ENCODE measurements around the gene SLC30A3.

Gene SLC30A3

DNA sequence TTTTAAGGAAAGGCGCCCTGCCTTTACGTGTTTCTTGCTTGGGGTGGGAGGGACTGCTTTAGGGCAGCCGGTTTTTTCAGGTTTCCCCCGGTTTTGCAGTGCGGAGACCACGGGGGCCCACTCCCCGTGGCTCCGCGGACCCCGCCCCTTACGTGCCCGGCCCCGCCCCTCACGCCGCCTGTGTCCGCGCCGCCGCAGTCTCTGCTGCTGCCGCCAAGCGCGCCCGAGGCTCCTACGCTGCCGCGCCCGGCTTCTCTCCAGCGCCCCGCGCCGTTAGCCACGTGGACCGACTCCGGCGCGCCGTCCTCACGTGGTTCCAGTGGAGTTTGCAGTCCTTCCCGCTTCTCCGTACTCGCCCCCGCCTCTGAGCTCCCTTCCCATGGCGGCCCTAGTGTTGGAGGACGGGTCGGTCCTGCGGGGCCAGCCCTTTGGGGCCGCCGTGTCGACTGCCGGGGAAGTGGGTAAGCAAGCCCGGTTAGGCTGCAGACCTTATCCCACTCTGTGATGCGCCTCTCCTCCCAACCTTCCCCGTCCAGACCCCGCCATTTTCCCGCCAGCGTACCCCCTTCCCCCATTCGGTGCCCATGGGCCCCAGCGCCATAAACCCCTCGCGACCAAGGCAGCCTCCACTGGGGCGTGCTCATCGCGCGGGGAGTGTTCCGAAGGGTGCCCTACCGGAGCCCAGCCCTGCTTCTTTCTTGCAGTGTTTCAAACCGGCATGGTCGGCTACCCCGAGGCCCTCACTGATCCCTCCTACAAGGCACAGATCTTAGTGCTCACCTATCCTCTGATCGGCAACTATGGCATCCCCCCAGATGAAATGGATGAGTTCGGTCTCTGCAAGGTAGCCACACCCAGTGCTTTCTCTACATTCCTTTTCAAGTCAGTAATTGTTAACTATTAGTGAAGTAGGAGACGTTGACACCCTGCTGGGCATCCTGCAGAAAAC, 45.4 kb downstream of the SLC30A3 start, which contains the start of gene CAD:
Gene CAD, plus strand, starts transcription at position 197 of the 949 bp plus-strand sequence. Its CDS starts 183 bp downstream, at position 380.
- peak within 1 kb of the TSS; percentile 68 for H3K27ac ChIP-seq (ENCODE audit: insufficient read depth, low read depth, low read length, poor library complexity, severe bottlenecking)
- H3K27me3 ChIP-seq (ENCODE audit: control insufficient read depth, insufficient read depth, low read length, poor library complexity, severe bottlenecking): no peaks in the 10 kb centered on the region
- H3K4me3 ChIP-seq (ENCODE audit: insufficient read depth, low read depth, low read length): peak within 1 kb of the TSS; percentile 88
- no peaks in the 10 kb centered on the region for H3K9me3 ChIP-seq (ENCODE audit: control insufficient read depth, low read length)
- 1 to 2% methylated on average over 72 of the region's 72 CpGs for WGBS, 2 experiments
- peaks cover 13% of the 10 kb centered on the region for H3K4me1 ChIP-seq (ENCODE audit: control insufficient read depth, insufficient read depth, low read length)
- H3K36me3 ChIP-seq (ENCODE audit: control insufficient read depth, insufficient read depth, low read length): peaks cover 21% of the 10 kb centered on the region

DNA sequence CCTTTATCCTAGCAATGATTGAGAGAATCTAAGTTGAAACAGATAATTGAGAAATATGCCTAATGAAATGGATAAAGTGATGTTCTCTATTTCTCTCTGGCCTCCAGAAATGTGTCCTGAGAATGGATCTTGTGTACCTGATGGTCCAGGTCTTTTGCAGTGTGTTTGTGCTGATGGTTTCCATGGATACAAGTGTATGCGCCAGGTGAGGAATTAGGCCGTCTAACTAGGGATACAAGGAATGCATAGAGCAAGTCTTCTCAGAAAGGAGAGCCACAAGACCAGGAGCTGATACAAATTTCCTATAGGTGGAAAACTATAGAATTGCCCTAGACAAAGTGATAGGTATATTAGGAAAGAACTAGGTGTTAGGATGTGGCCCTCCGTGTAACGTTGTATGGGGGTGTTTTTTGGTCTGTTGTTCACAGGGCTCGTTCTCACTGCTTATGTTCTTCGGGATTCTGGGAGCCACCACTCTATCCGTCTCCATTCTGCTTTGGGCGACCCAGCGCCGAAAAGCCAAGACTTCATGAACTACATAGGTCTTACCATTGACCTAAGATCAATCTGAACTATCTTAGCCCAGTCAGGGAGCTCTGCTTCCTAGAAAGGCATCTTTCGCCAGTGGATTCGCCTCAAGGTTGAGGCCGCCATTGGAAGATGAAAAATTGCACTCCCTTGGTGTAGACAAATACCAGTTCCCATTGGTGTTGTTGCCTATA, 46.3 kb downstream of the SLC30A3 start:
- WGBS, 2 experiments: 93 to 94% methylated on average over 13 of the region's 13 CpGs
- Histone ChIP-seq H3K9me3 (ENCODE audit: control insufficient read depth, low read length) (no peaks in the 10 kb centered on the region), H3K4me3 (ENCODE audit: insufficient read depth, low read depth, low read length) (no peak overlapping the region), H3K4me1 (ENCODE audit: control insufficient read depth, insufficient read depth, low read length) (peaks cover 13% of the 10 kb centered on the region), H3K27me3 (ENCODE audit: control insufficient read depth, insufficient read depth, low read length, poor library complexity, severe bottlenecking) (no peaks in the 10 kb centered on the region), H3K36me3 (ENCODE audit: control insufficient read depth, insufficient read depth, low read length) (peaks cover 12% of the 10 kb centered on the region), H3K27ac (ENCODE audit: insufficient read depth, low read depth, low read length, poor library complexity, severe bottlenecking) (peak overlapping the region; percentile 61)

- Histone ChIP-seq H3K9me3 (ENCODE audit: control insufficient read depth, low read length) (no peaks in the 10 kb centered on the region), H3K27ac (ENCODE audit: insufficient read depth, low read depth, low read length, poor library complexity, severe bottlenecking) (no peak overlapping the region), H3K4me1 (ENCODE audit: control insufficient read depth, insufficient read depth, low read length) (peaks cover 13% of the 10 kb centered on the region), H3K36me3 (ENCODE audit: control insufficient read depth, insufficient read depth, low read length) (peaks cover 5% of the 10 kb centered on the region), H3K4me3 (ENCODE audit: insufficient read depth, low read depth, low read length) (no peak overlapping the region), H3K27me3 (ENCODE audit: control insufficient read depth, insufficient read depth, low read length, poor library complexity, severe bottlenecking) (no peaks in the 10 kb centered on the region)
- 95% methylated on average over 3 of the region's 3 CpGs for WGBS, 2 experiments
Measured at GRCh38 chr2:27214941-27215340, 47.9 kb downstream of the SLC30A3 start.

GRCh38 chr2:27212626-27213471, 50.0 kb downstream of the SLC30A3 start:
- H3K9me3 ChIP-seq (ENCODE audit: control insufficient read depth, low read length): no peaks in the 10 kb centered on the region
- H3K36me3 ChIP-seq (ENCODE audit: control insufficient read depth, insufficient read depth, low read length): peaks cover 6% of the 10 kb centered on the region
- H3K4me1 ChIP-seq (ENCODE audit: control insufficient read depth, insufficient read depth, low read length): peaks cover 12% of the 10 kb centered on the region
- WGBS, 2 experiments: 16% methylated on average over 34 of the region's 34 CpGs
- H3K27me3 ChIP-seq (ENCODE audit: control insufficient read depth, insufficient read depth, low read length, poor library complexity, severe bottlenecking): no peaks in the 10 kb centered on the region
- H3K4me3 ChIP-seq (ENCODE audit: insufficient read depth, low read depth, low read length): peak overlapping the region; percentile 94
- peak overlapping the region; percentile 97 for H3K27ac ChIP-seq (ENCODE audit: insufficient read depth, low read depth, low read length, poor library complexity, severe bottlenecking)

DNA sequence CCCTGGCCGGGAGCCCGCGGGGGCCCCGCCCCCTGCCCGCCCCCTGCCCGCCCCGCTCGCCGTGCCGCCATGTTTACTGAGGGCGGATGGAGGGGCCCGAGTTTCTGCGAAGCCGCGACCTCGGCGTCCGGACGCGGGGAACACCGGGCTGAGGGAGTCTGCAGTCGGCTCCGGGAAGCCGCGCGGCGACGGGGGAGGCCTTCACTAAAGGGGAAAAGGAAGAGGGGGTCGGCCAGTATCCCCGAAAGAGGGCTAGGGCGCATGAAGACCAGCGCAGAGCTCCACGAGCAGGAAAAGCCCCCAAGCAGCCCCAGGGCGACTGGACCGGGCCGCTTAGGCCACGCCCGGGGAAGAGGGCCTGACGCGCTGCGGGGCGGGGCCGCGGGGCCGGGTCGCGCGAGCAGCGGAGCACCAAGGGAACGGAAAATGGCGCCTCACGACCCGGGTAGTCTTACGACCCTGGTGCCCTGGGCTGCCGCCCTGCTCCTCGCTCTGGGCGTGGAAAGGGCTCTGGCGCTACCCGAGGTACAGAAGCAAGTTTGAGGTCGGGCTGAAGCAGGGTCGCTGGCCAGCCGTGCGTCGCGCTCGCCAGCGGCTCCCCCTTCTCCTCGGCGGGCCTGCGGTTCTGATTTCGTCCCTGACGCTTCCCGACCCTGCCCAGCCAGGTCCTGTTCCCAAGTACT, 50.8 kb downstream of the SLC30A3 start, which contains the start of the genes ATRAID and SLC5A6:
Gene ATRAID, plus strand, starts transcription at position 99 of the 683 bp plus-strand sequence. Its CDS starts 328 bp downstream, at position 427.
Gene SLC5A6, minus strand, starts transcription at position 326 of the 683 bp plus-strand sequence. CDS start 4,618 bp downstream, outside the sequence.
- Histone ChIP-seq H3K4me3 (ENCODE audit: insufficient read depth, low read depth, low read length) (peak within 1 kb of the TSS; percentile 94), H3K4me1 (ENCODE audit: control insufficient read depth, insufficient read depth, low read length) (peaks cover 12% of the 10 kb centered on the region), H3K9me3 (ENCODE audit: control insufficient read depth, low read length) (no peaks in the 10 kb centered on the region), H3K27me3 (ENCODE audit: control insufficient read depth, insufficient read depth, low read length, poor library complexity, severe bottlenecking) (no peaks in the 10 kb centered on the region), H3K36me3 (ENCODE audit: control insufficient read depth, insufficient read depth, low read length) (peaks cover 14% of the 10 kb centered on the region), H3K27ac (ENCODE audit: insufficient read depth, low read depth, low read length, poor library complexity, severe bottlenecking) (peak within 1 kb of the TSS; percentile 97)
- 0% methylated on average over 73 of the region's 73 CpGs for WGBS, 2 experiments

DNA sequence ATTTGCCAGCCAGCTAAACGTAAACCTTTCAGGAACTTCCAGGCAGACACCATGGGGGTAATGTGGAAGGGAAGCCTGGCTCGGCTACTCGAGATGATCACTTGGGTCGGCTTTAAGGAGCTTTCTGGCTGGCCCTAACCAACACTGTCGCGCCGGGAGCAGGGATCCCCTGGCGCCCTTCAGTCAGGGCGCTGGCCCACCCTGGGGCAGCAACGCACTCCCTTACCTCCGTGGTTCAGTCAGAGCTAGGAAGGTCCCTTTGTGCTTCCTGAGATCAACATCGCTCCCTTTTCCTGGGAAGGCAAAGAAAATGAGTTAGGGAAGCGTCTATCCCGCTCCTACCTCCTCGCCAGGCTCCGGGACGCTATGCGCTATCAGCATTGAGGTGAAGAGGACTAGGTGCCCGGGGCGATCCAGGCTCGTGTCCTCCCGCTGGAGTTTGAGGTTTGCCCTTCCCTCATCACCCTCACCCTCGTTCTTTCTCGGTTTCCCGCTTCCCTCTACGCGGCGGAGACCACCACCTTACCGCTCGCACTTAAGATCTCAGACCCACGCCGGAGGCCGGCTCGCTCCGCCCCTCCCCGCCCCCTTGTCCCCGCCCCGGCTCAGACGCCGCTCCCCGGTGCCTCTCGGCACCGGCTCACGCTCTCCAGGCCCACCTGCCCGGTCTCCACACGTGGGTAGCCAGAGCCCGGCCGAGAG, 51.5 kb downstream of the SLC30A3 start:
- Histone ChIP-seq H3K4me3 (ENCODE audit: insufficient read depth, low read depth, low read length) (peak overlapping the region; percentile 94), H3K27me3 (ENCODE audit: control insufficient read depth, insufficient read depth, low read length, poor library complexity, severe bottlenecking) (no peaks in the 10 kb centered on the region), H3K27ac (ENCODE audit: insufficient read depth, low read depth, low read length, poor library complexity, severe bottlenecking) (peak overlapping the region; percentile 63), H3K9me3 (ENCODE audit: control insufficient read depth, low read length) (no peaks in the 10 kb centered on the region), H3K4me1 (ENCODE audit: control insufficient read depth, insufficient read depth, low read length) (peaks cover 12% of the 10 kb centered on the region), H3K36me3 (ENCODE audit: control insufficient read depth, insufficient read depth, low read length) (peaks cover 20% of the 10 kb centered on the region)
- WGBS, 2 experiments: 1% methylated on average over 48 of the region's 48 CpGs

GRCh38 chr2:27209621-27210401, 53.0 kb downstream of the SLC30A3 start:
- no peak overlapping the region for H3K4me3 ChIP-seq (ENCODE audit: insufficient read depth, low read depth, low read length)
- H3K9me3 ChIP-seq (ENCODE audit: control insufficient read depth, low read length): no peaks in the 10 kb centered on the region
- H3K4me1 ChIP-seq (ENCODE audit: control insufficient read depth, insufficient read depth, low read length): peaks cover 12% of the 10 kb centered on the region
- H3K36me3 ChIP-seq (ENCODE audit: control insufficient read depth, insufficient read depth, low read length): peaks cover 33% of the 10 kb centered on the region
- H3K27me3 ChIP-seq (ENCODE audit: control insufficient read depth, insufficient read depth, low read length, poor library complexity, severe bottlenecking): no peaks in the 10 kb centered on the region
- WGBS, 2 experiments: 91 to 93% methylated on average over 6 of the region's 6 CpGs
- no peak overlapping the region for H3K27ac ChIP-seq (ENCODE audit: insufficient read depth, low read depth, low read length, poor library complexity, severe bottlenecking)

- no peak overlapping the region for H3K4me3 ChIP-seq (ENCODE audit: insufficient read depth, low read depth, low read length)
- WGBS, 2 experiments: 86 to 91% methylated on average over 4 of the region's 4 CpGs
- peaks cover 12% of the 10 kb centered on the region for H3K4me1 ChIP-seq (ENCODE audit: control insufficient read depth, insufficient read depth, low read length)
- H3K36me3 ChIP-seq (ENCODE audit: control insufficient read depth, insufficient read depth, low read length): peaks cover 44% of the 10 kb centered on the region
- no peak overlapping the region for H3K27ac ChIP-seq (ENCODE audit: insufficient read depth, low read depth, low read length, poor library complexity, severe bottlenecking)
- no peaks in the 10 kb centered on the region for H3K27me3 ChIP-seq (ENCODE audit: control insufficient read depth, insufficient read depth, low read length, poor library complexity, severe bottlenecking)
- H3K9me3 ChIP-seq (ENCODE audit: control insufficient read depth, low read length): no peaks in the 10 kb centered on the region
Measured at GRCh38 chr2:27208486-27209050, 54.3 kb downstream of the SLC30A3 start.
